Natural killer cell treated with Interleukin-12 subunit alpha and Interleukin-12 subunit beta and Interleukin-15 and Interleukin-18, amount 100 ng/mL, for 72 hours (primary cell): ENCODE results near the gene NECTIN1. TPM values are rescaled to one million over a fixed set of nuclear protein-coding genes. Genes with fewer than 3 reads are reported as not detected.

Experiments used
- ATAC-seq, 2 donors: fragments of 150-1000 bp; cut with Tn5 transposase in 1 of 2; sonication (Bioruptor Pico), chemical (Tn5 transposase) in 1 of 2; 2 replicates each; pipeline ENCODE4 v1.10.0; 2021
- DNase-seq: peaks from one replicate; pipeline ENCODE4 v3.0.0; 2022; ENCODE audit warnings: low spot score
- H3K27ac Mint-ChIP-seq, 2 donors: 1 replicate in 1 of 2; 2 replicates in 1 of 2; pipeline ENCODE4 v1.8.0; 2022; ENCODE audit warnings: mixed read lengths in 2 of 2, mild to moderate bottlenecking in 1 of 2, moderate library complexity in 1 of 2
- H3K27me3 Mint-ChIP-seq, 2 donors: 1 replicate in 1 of 2; 2 replicates in 1 of 2; pipeline ENCODE4 v1.8.0; 2022; ENCODE audit warnings: mixed read lengths in 2 of 2
- H3K36me3 Mint-ChIP-seq: one replicate; pipeline ENCODE4 v1.8.0; 2022; ENCODE audit warnings: mixed read lengths
- H3K4me1 Mint-ChIP-seq, 2 donors: 1 replicate in 1 of 2; 2 replicates in 1 of 2; pipeline ENCODE4 v1.8.0; 2022; ENCODE audit warnings: low read depth in 2 of 2, mixed read lengths in 2 of 2, mild to moderate bottlenecking in 1 of 2
- H3K4me3 Mint-ChIP-seq: one replicate; pipeline ENCODE4 v1.8.0; 2022; ENCODE audit warnings: mixed read lengths
- H3K9me3 Mint-ChIP-seq: 2 replicates; pipeline ENCODE4 v1.8.0; 2022; ENCODE audit warnings: mixed read lengths
- total RNA-seq, 2 donors: library from RNA; stranded (reverse); gene quantifications; one replicate each; pipeline ENCODE4 v1.2.3, GENCODE V29; 2022

The NECTIN1 gene
- total RNA-seq, 2 donors from 2014 or later, result 2.3 to 2.6 TPM

- Mint-ChIP-seq H3K9me3 (no peaks in the 10 kb centered on the region), H3K36me3 (no peaks in the 10 kb centered on the region), H3K27me3 (peaks cover 30 to 55% of the 10 kb centered on the region in 2 donors), H3K4me1 (peaks cover 4 to 5% of the 10 kb centered on the region in 2 donors), H3K27ac (no peak overlapping the region), H3K4me3 (no peak overlapping the region)
- ATAC-seq (peak; percentile 13 to 17), DNase-seq (no peak)
These were observed 34.2 kb upstream of the NECTIN1 start for GRCh38 chr11:119763071-119763728.

- ATAC-seq (no peak), DNase-seq (no peak)
- no peak overlapping the region for H3K27ac Mint-ChIP-seq
- H3K9me3 Mint-ChIP-seq, result no peaks in the 10 kb centered on the region
- H3K4me1 Mint-ChIP-seq, result no peaks in the 10 kb centered on the region
- H3K4me3 Mint-ChIP-seq, result no peak overlapping the region
- H3K27me3 Mint-ChIP-seq, result peaks cover 22 to 40% of the 10 kb centered on the region in 2 donors
- no peaks in the 10 kb centered on the region for H3K36me3 Mint-ChIP-seq
These were observed 30.9 kb upstream of the NECTIN1 start for GRCh38 chr11:119759747-119760412.

- no peak for ATAC-seq
- no peaks in the 10 kb centered on the region for H3K4me1 Mint-ChIP-seq
- no peak overlapping the region for H3K4me3 Mint-ChIP-seq
- no peak overlapping the region for H3K27ac Mint-ChIP-seq
- no peaks in the 10 kb centered on the region for H3K9me3 Mint-ChIP-seq
- H3K36me3 Mint-ChIP-seq, result no peaks in the 10 kb centered on the region
- no peak for DNase-seq
- H3K27me3 Mint-ChIP-seq, result peaks cover 25 to 39% of the 10 kb centered on the region in 2 donors
These were observed 30.3 kb upstream of the NECTIN1 start for GRCh38 chr11:119759324-119759723.

- H3K27me3 Mint-ChIP-seq, result peaks cover 28 to 31% of the 10 kb centered on the region in 2 donors
- no peak for ATAC-seq
- no peaks in the 10 kb centered on the region for H3K9me3 Mint-ChIP-seq
- no peaks in the 10 kb centered on the region for H3K36me3 Mint-ChIP-seq
- no peaks in the 10 kb centered on the region for H3K4me1 Mint-ChIP-seq
- no peak overlapping the region for H3K27ac Mint-ChIP-seq
- H3K4me3 Mint-ChIP-seq, result no peak overlapping the region
- DNase-seq, result no peak
These were observed 29.3 kb upstream of the NECTIN1 start for GRCh38 chr11:119758291-119758690.

- H3K4me3 Mint-ChIP-seq, result no peak overlapping the region
- no peak overlapping the region for H3K27ac Mint-ChIP-seq
- peaks cover 33 to 40% of the 10 kb centered on the region in 2 donors for H3K27me3 Mint-ChIP-seq
- peak; percentile 59 for DNase-seq
- no peaks in the 10 kb centered on the region for H3K36me3 Mint-ChIP-seq
- no peak for ATAC-seq
- H3K9me3 Mint-ChIP-seq, result no peaks in the 10 kb centered on the region
- H3K4me1 Mint-ChIP-seq, result no peaks in the 10 kb centered on the region
These were observed 28.4 kb upstream of the NECTIN1 start for GRCh38 chr11:119757378-119757777.

- ATAC-seq, result no peak
- peaks cover 40 to 45% of the 10 kb centered on the region in 2 donors for H3K27me3 Mint-ChIP-seq
- no peak overlapping the region for H3K4me3 Mint-ChIP-seq
- no peaks in the 10 kb centered on the region for H3K36me3 Mint-ChIP-seq
- H3K4me1 Mint-ChIP-seq, result peaks cover 4 to 7% of the 10 kb centered on the region in 2 donors
- H3K9me3 Mint-ChIP-seq, result no peaks in the 10 kb centered on the region
- H3K27ac Mint-ChIP-seq, result no peak overlapping the region
- peak; percentile 56 for DNase-seq
These were observed 27.3 kb upstream of the NECTIN1 start for GRCh38 chr11:119756169-119756865.

- ATAC-seq, result no peak
- DNase-seq, result peak; percentile 50
- Mint-ChIP-seq H3K36me3 (no peaks in the 10 kb centered on the region), H3K4me3 (no peak overlapping the region), H3K4me1 (peaks cover 4 to 7% of the 10 kb centered on the region in 2 donors), H3K9me3 (no peaks in the 10 kb centered on the region), H3K27ac (no peak overlapping the region), H3K27me3 (peaks cover 37 to 44% of the 10 kb centered on the region in 2 donors)
These were observed 26.5 kb upstream of the NECTIN1 start for GRCh38 chr11:119755356-119756071.

- ATAC-seq (no peak), DNase-seq (peak; percentile 28)
- Mint-ChIP-seq H3K9me3 (no peaks in the 10 kb centered on the region), H3K4me3 (no peak overlapping the region), H3K4me1 (peaks cover 4 to 7% of the 10 kb centered on the region in 2 donors), H3K27ac (no peak overlapping the region), H3K27me3 (peaks cover 36 to 44% of the 10 kb centered on the region in 2 donors), H3K36me3 (no peaks in the 10 kb centered on the region)
These were observed 25.8 kb upstream of the NECTIN1 start for GRCh38 chr11:119754656-119755355.

GRCh38 chr11:119754199-119754598 lies 25.2 kb upstream of the NECTIN1 start:
- Mint-ChIP-seq H3K27me3 (peaks cover 34 to 44% of the 10 kb centered on the region in 2 donors), H3K36me3 (no peaks in the 10 kb centered on the region), H3K9me3 (no peaks in the 10 kb centered on the region), H3K27ac (no peak overlapping the region), H3K4me1 (peaks cover 4 to 7% of the 10 kb centered on the region in 2 donors), H3K4me3 (no peak overlapping the region)
- no peak for DNase-seq
- no peak for ATAC-seq

- no peak for DNase-seq
- Mint-ChIP-seq H3K4me3 (no peak overlapping the region), H3K9me3 (no peaks in the 10 kb centered on the region), H3K27ac (no peak overlapping the region), H3K36me3 (no peaks in the 10 kb centered on the region), H3K27me3 (peaks cover 31 to 36% of the 10 kb centered on the region in 2 donors), H3K4me1 (peaks cover 4 to 7% of the 10 kb centered on the region in 2 donors)
- no peak for ATAC-seq
These were observed 23.9 kb upstream of the NECTIN1 start for GRCh38 chr11:119752946-119753345.

GRCh38 chr11:119752345-119752871 lies 23.4 kb upstream of the NECTIN1 start:
- Mint-ChIP-seq H3K9me3 (no peaks in the 10 kb centered on the region), H3K27me3 (peaks cover 34 to 36% of the 10 kb centered on the region in 2 donors), H3K4me1 (peaks cover 4 to 7% of the 10 kb centered on the region in 2 donors), H3K4me3 (no peak overlapping the region), H3K36me3 (no peaks in the 10 kb centered on the region), H3K27ac (no peak overlapping the region)
- DNase-seq (no peak), ATAC-seq (peak in 1 of 2 donors; percentile 17)

- Mint-ChIP-seq H3K27me3 (peaks cover 32 to 37% of the 10 kb centered on the region in 2 donors), H3K4me3 (no peak overlapping the region), H3K27ac (no peak overlapping the region), H3K9me3 (no peaks in the 10 kb centered on the region), H3K4me1 (peaks cover 4 to 7% of the 10 kb centered on the region in 2 donors), H3K36me3 (no peaks in the 10 kb centered on the region)
- no peak for ATAC-seq
- DNase-seq, result no peak
These were observed 21.1 kb upstream of the NECTIN1 start for GRCh38 chr11:119750056-119750455.
